ENCODE results near the gene CD40. TPM values are rescaled to one million over a fixed set of nuclear protein-coding genes. Genes with fewer than 3 reads are reported as not detected.

The CD40 gene
- polyA plus RNA-seq, 1 donor = 5.0 TPM

GRCh38 chr20:46172961-46173536 is 54.9 kb downstream of the CD40 start:
- DNase-seq = no peak

GRCh38 chr20:46173652-46174468 is 55.7 kb downstream of the CD40 start:
- no peak for DNase-seq

- peak; percentile 60 for DNase-seq
These were observed 56.5 kb downstream of the CD40 start for GRCh38 chr20:46174469-46175126.

GRCh38 chr20:46175127-46175494 is 57.0 kb downstream of the CD40 start:
- DNase-seq = no peak

- DNase-seq = no peak
These were observed 58.7 kb downstream of the CD40 start for GRCh38 chr20:46176739-46177378.

GRCh38 chr20:46177768-46178167 is 59.7 kb downstream of the CD40 start:
- DNase-seq = no peak

GRCh38 chr20:46178891-46179290 is 60.8 kb downstream of the CD40 start:
- DNase-seq = no peak

Other genes starting within 250 kb of the CD40 start
- 18.6 TPM for gene ZSWIM1, start 237.1 kb upstream of the CD40 start, polyA plus RNA-seq (ENCODE audit: insufficient read length)
- gene SPATA25, start 230.7 kb upstream of the CD40 start, polyA plus RNA-seq (ENCODE audit: insufficient read length) = 6.0 TPM
- gene NEURL2, start 227.1 kb upstream of the CD40 start, polyA plus RNA-seq (ENCODE audit: insufficient read length) = 7.3 TPM
- 143 TPM for gene CTSA, start 227.0 kb upstream of the CD40 start, polyA plus RNA-seq (ENCODE audit: insufficient read length)
- 118 TPM for gene PLTP, start 206.2 kb upstream of the CD40 start, polyA plus RNA-seq (ENCODE audit: insufficient read length)
- 44.9 TPM for gene PCIF1, start 183.6 kb upstream of the CD40 start, polyA plus RNA-seq (ENCODE audit: insufficient read length)
- gene ZNF335, start 146.1 kb upstream of the CD40 start, polyA plus RNA-seq (ENCODE audit: insufficient read length) = 14.4 TPM
- gene MMP9, start 109.4 kb upstream of the CD40 start, polyA plus RNA-seq (ENCODE audit: insufficient read length) = 0.35 TPM
- 1.8 TPM for gene SLC12A5, start 89.1 kb upstream of the CD40 start, polyA plus RNA-seq (ENCODE audit: insufficient read length)
- gene NCOA5, start 28.4 kb upstream of the CD40 start, polyA plus RNA-seq (ENCODE audit: insufficient read length) = 62.3 TPM
- not detected for gene CDH22, start 190.2 kb downstream of the CD40 start, polyA plus RNA-seq (ENCODE audit: insufficient read length)

Data from left kidney (tissue), 2 donors.